ENCODE data around the gene TSR1. TPM values are rescaled to one million over a fixed set of nuclear protein-coding genes. Genes with fewer than 3 reads are reported as not detected.

Gene TSR1
- total and polyA plus RNA-seq, 9 of the 15 experiments (the other 6 are each of a cell fraction or from before 2014, with no cell fraction given) = 16.4 to 87.5 (median 55.2) TPM

DNA sequence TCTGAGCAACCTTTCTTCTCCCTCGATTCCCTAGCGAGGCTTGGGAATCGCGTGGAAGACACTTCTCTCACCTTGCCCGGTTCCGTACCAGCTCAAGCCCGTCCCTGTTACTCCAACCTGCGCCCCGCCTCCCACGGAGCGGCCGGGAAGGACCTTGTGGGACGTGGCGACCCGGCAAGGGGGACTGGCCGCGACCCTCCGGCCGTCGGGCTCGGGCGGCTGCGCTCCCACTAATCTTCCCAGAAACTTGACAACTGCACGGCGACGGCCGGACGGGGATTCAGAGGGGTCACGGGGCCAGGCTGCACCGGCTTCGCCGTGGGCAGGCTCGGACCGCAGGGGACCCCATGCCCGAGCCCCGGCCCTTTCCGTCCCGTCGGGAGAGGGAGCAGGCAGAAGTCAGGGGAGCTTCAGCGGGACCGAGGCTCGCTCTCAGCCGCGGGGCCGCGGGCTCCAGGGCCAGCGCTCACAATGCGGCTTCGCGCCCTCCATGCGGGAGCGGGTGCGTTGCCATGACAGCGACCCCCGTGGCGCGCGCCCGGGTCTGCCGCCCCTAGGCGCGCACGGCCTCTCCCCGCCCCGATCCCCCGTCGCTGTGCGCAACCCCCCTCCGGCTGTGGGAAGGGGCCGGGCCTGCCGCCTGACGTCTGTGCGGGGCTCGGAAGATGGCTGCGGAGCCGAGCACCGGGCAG, 741 bp upstream of the TSR1 start, which contains the start of gene SGSM2:
Gene SGSM2, plus strand, starts transcription at position 650 of the 692 bp plus-strand sequence. CDS start 188 bp downstream, outside the sequence.
- ATAC-seq (peak; percentile 70), DNase-seq (ENCODE audit: extremely low read depth in 1 of 4, low spot score in 3 of 4) (peak; percentile 54 to 80 (median 75)), FAIRE-seq (no peak)
- intact Hi-C loops (cut with micrococcal nuclease) = no loop called here
- peaks cover 16 to 21% of the 10 kb centered on the region in 2 experiments; a peak in 4 of 5 replicates for H3K4me1 ChIP-seq (replicated peaks in 1 of 2; ENCODE audit: control insufficient read depth in 2 of 2, insufficient read depth in 2 of 2, low read length in 2 of 2)
- peaks cover 56% of the 10 kb centered on the region for H3K79me2 ChIP-seq (ENCODE audit: control insufficient read depth, insufficient read depth, low read length)
- ChIA-PET CTCF (ENCODE audit: low intra/inter-chr PET ratio) (no interaction called here), POLR2A (interaction anchor here (0.5 to 1.5 kb wide), 7 partner anchors 9 to 1138 kb away, joined by 3 to 6 read pairs (median 3); no protein-coding TSS in a partner anchor)
- peak within 1 kb of the TSS; percentile 68 for H3K4me3 ChIP-seq
- in situ Hi-C loops (cut with MboI) = no loop called here
- no peaks in the 10 kb centered on the region for H3K9me1 ChIP-seq (ENCODE audit: control insufficient read depth, insufficient read depth, low read length)
- H3K4me2 ChIP-seq (ENCODE audit: insufficient read depth, low read length) = peak within 1 kb of the TSS; percentile 93
- H3K27me3 ChIP-seq (ENCODE audit: control insufficient read depth in 2 of 2, insufficient read depth in 2 of 2, low read length in 2 of 2) = no peaks in the 10 kb centered on the region
- peak within 1 kb of the TSS; percentile 75 for H2AFZ ChIP-seq (ENCODE audit: low read depth, low read length)
- H3K36me3 ChIP-seq (ENCODE audit: control insufficient read depth, insufficient read depth, low read length) = peaks cover 39% of the 10 kb centered on the region
- WGBS (ENCODE audit: insufficient coverage, low coverage, missing lambda C conversion rate) = 1% methylated on average over 26 of the region's 77 CpGs
- H3K9ac ChIP-seq (ENCODE audit: insufficient read depth in 1 of 2, low read depth in 2 of 2, low read length in 2 of 2) = peak within 1 kb of the TSS; percentile 96 to 97
- BruUV-seq (replicated peaks) = TSS peak; percentile 87
- H3K27ac ChIP-seq (ENCODE audit: extremely low read depth, low read depth, low read length) = peak within 1 kb of the TSS; percentile 81
- no peaks in the 10 kb centered on the region for H4K20me1 ChIP-seq (replicated peaks; ENCODE audit: control insufficient read depth, insufficient read depth, low read length)
- H3K9me3 ChIP-seq (replicated peaks; ENCODE audit: control insufficient read depth, insufficient read depth, low read depth, low read length) = no peaks in the 10 kb centered on the region; the same call in 1 of the 2 replicates
- no peak for TF ChIP-seq ID3 (CRISPR knock-in tag; IDR thresholded peaks at IDR 0.05)
- TF ChIP-seq ID3 (tag; IDR thresholded peaks at IDR 0.05) = 0 out of 2 replicates have a peak, but pooled peaks have one; percentile 5
- TF ChIP-seq, protein P1, sequence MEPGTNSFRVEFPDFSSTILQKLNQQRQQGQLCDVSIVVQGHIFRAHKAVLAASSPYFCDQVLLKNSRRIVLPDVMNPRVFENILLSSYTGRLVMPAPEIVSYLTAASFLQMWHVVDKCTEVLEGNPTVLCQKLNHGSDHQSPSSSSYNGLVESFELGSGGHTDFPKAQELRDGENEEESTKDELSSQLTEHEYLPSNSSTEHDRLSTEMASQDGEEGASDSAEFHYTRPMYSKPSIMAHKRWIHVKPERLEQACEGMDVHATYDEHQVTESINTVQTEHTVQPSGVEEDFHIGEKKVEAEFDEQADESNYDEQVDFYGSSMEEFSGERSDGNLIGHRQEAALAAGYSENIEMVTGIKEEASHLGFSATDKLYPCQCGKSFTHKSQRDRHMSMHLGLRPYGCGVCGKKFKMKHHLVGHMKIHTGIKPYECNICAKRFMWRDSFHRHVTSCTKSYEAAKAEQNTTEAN (CRISPR knock-in tag; IDR thresholded peaks at IDR 0.05) = 0 out of 2 replicates have a peak, but pooled peaks have one; percentile 80
- no peak for TF ChIP-seq ZNF644 (tag; IDR thresholded peaks at IDR 0.05; ENCODE audit: low read depth)
- TF ChIP-seq KAT7 (CRISPR knock-in tag; IDR thresholded peaks at IDR 0.05; ENCODE audit: borderline replicate concordance) = 0 out of 2 replicates have a peak, but pooled peaks have one; percentile 18
- TF ChIP-seq, protein P2, sequence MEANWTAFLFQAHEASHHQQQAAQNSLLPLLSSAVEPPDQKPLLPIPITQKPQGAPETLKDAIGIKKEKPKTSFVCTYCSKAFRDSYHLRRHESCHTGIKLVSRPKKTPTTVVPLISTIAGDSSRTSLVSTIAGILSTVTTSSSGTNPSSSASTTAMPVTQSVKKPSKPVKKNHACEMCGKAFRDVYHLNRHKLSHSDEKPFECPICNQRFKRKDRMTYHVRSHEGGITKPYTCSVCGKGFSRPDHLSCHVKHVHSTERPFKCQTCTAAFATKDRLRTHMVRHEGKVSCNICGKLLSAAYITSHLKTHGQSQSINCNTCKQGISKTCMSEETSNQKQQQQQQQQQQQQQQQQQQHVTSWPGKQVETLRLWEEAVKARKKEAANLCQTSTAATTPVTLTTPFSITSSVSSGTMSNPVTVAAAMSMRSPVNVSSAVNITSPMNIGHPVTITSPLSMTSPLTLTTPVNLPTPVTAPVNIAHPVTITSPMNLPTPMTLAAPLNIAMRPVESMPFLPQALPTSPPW (CRISPR knock-in tag; IDR thresholded peaks at IDR 0.05) = peak; percentile 78
- TF ChIP-seq, protein P3, sequence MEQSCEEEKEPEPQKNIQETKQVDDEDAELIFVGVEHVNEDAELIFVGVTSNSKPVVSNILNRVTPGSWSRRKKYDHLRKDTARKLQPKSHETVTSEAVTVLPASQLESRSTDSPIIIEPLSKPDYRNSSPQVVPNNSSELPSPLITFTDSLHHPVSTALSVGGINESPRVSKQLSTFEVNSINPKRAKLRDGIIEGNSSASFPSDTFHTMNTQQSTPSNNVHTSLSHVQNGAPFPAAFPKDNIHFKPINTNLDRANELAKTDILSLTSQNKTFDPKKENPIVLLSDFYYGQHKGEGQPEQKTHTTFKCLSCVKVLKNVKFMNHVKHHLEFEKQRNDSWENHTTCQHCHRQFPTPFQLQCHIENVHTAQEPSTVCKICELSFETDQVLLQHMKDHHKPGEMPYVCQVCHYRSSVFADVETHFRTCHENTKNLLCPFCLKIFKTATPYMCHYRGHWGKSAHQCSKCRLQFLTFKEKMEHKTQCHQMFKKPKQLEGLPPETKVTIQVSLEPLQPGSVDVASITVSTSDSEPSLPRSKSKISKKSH (CRISPR knock-in tag; IDR thresholded peaks at IDR 0.05) = no peak
- peak; percentile 65; the same call in 1 of the 2 replicates for TF ChIP-seq GTF2E2 (tag; IDR thresholded peaks at IDR 0.05)
- 0 out of 2 replicates have a peak, but pooled peaks have one; percentile 4 for TF ChIP-seq NFRKB (IDR thresholded peaks at IDR 0.05; ENCODE audit: low read depth)
- peak; percentile 57; the same call in 1 of the 2 replicates for TF ChIP-seq NCOA6 (IDR thresholded peaks at IDR 0.05)
- TF ChIP-seq, protein P4, sequence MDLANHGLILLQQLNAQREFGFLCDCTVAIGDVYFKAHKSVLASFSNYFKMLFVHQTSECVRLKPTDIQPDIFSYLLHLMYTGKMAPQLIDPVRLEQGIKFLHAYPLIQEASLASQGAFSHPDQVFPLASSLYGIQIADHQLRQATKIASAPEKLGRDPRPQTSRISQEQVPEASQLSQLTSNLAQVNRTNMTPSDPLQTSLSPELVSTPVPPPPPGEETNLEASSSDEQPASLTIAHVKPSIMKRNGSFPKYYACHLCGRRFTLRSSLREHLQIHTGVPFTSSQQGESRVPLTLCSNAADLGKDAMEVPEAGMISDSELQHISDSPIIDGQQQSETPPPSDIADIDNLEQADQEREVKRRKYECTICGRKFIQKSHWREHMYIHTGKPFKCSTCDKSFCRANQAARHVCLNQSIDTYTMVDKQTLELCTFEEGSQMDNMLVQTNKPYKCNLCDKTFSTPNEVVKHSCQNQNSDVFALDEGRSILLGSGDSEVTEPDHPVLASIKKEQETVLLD (IDR thresholded peaks at IDR 0.05) = 0 out of 2 replicates have a peak, but pooled peaks have one; percentile 7
- peak; percentile 62; the same call in 1 of the 2 replicates for TF ChIP-seq ZFX (CRISPR knock-in tag; IDR thresholded peaks at IDR 0.05)
- TF ChIP-seq YY1 (IDR thresholded peaks at IDR 0.05; ENCODE audit: borderline replicate concordance in 1 of 3, control insufficient read depth in 1 of 3, extremely low read depth in 1 of 3, insufficient read depth in 3 of 3, insufficient read length in 1 of 3, insufficient replicate concordance in 2 of 3, low read depth in 1 of 3, low read length in 2 of 3) = peak; percentile 23 to 79 (median 58)
